ENCODE measurements around the gene SPTSSB.

SPTSSB gene

GRCh38 chr3:161371441-161372320, at the start of gene SPTSSB:
Gene SPTSSB, minus strand, starts transcription at chr3:161371517. Its CDS starts 25,194 bp downstream, at chr3:161346323.
- no peak for DNase-seq

GRCh38 chr3:161420746-161421145, 49.4 kb upstream of the SPTSSB start:
- no peak for DNase-seq

- no peak for DNase-seq
These were observed 48.4 kb upstream of the SPTSSB start for GRCh38 chr3:161419555-161420333.

- no peak for DNase-seq
These were observed 44.4 kb upstream of the SPTSSB start for GRCh38 chr3:161415506-161416231.

- DNase-seq: no peak
These were observed 43.6 kb upstream of the SPTSSB start for GRCh38 chr3:161414907-161415306.

GRCh38 chr3:161413855-161414210, 42.5 kb upstream of the SPTSSB start:
- no peak for DNase-seq

- no peak for DNase-seq
These were observed 42.0 kb upstream of the SPTSSB start for GRCh38 chr3:161413127-161413854.

- no peak for DNase-seq
These were observed 40.8 kb upstream of the SPTSSB start for GRCh38 chr3:161412123-161412522.

- no peak for DNase-seq
These were observed 38.5 kb upstream of the SPTSSB start for GRCh38 chr3:161409858-161410257.

GRCh38 chr3:161409069-161409468, 37.8 kb upstream of the SPTSSB start:
- DNase-seq: no peak

- DNase-seq: no peak
These were observed 35.6 kb upstream of the SPTSSB start for GRCh38 chr3:161406594-161407555.

- no peak for DNase-seq
These were observed 34.5 kb upstream of the SPTSSB start for GRCh38 chr3:161405836-161406235.

- DNase-seq: no peak
These were observed 33.8 kb upstream of the SPTSSB start for GRCh38 chr3:161405087-161405486.

- DNase-seq: no peak
These were observed 31.9 kb upstream of the SPTSSB start for GRCh38 chr3:161403251-161403650.

GRCh38 chr3:161401389-161401788, 30.1 kb upstream of the SPTSSB start:
- DNase-seq: no peak

- DNase-seq: no peak
These were observed 29.3 kb upstream of the SPTSSB start for GRCh38 chr3:161400650-161401049.

GRCh38 chr3:161395115-161396012, 24.0 kb upstream of the SPTSSB start:
- DNase-seq: no peak

GRCh38 chr3:161393803-161394202, 22.5 kb upstream of the SPTSSB start:
- DNase-seq: no peak

GRCh38 chr3:161393310-161393709, 22.0 kb upstream of the SPTSSB start:
- no peak for DNase-seq

- no peak for DNase-seq
These were observed 21.5 kb upstream of the SPTSSB start for GRCh38 chr3:161392853-161393252.

Measured in cerebellar nuclear complex (tissue), 1 donor.